Measurements from ENCODE around the gene RELN. TPM values are rescaled to one million over a fixed set of nuclear protein-coding genes. Genes with fewer than 3 reads are reported as not detected.

RELN gene
- total RNA-seq, 1 experiment from 2014 or later, result 0.10 TPM

GRCh38 chr7:104023100-104023499, 33.6 kb upstream of the RELN start:
- ChIA-PET CTCF (no interaction called here), POLR2A (interaction anchor here (0.7 kb wide), 1 partner anchor 227 kb away, joined by 3 read pairs; no protein-coding TSS in a partner anchor)
- H3K4me1 ChIP-seq (ENCODE audit: control insufficient read depth, insufficient read depth, low read length), result no peaks in the 10 kb centered on the region
- intact Hi-C loops (cut with micrococcal nuclease; ENCODE audit: unreplicated experiment), result no loop called here
- no peaks in the 10 kb centered on the region for H3K36me3 ChIP-seq (ENCODE audit: control insufficient read depth, insufficient read depth, low read length)
- DNase-seq (ENCODE audit: low read depth, low spot score) (no peak), ATAC-seq (no peak)
- no peak overlapping the region for H3K4me3 ChIP-seq (ENCODE audit: low read depth in 2 of 2, low read length in 2 of 2)
- in situ Hi-C loops (cut with HindIII; ENCODE audit: low pct_unique_long_range_greater_than_20kb, low sequenced_read_pairs), result no loop called here
- no TSS peak for BruUV-seq (replicated peaks)
- no peaks in the 10 kb centered on the region for H3K27me3 ChIP-seq (ENCODE audit: control insufficient read depth, insufficient read depth, low read length)
- no peak overlapping the region for H3K27ac ChIP-seq (ENCODE audit: low read length)
- H3K9me3 ChIP-seq (ENCODE audit: control insufficient read depth, insufficient read depth, low read depth, low read length), result no peaks in the 10 kb centered on the region
- TF ChIP-seq TCF7L2 (IDR thresholded peaks at IDR 0.05; ENCODE audit: low read depth, low read length), result no peak
- TF ChIP-seq POLR2AphosphoS5 (IDR thresholded peaks at IDR 0.05; ENCODE audit: low read depth, low read length), result no peak
- TF ChIP-seq CTCF (IDR thresholded peaks at IDR 0.05), result no peak

GRCh38 chr7:104018425-104018824, 29.0 kb upstream of the RELN start:
- CTCF ChIA-PET, result no interaction called here
- intact Hi-C loops (cut with micrococcal nuclease; ENCODE audit: unreplicated experiment) (no loop called here), in situ Hi-C loops (cut with HindIII; ENCODE audit: low pct_unique_long_range_greater_than_20kb, low sequenced_read_pairs) (no loop called here)
- no TSS peak for BruUV-seq (replicated peaks)
- no peak for TF ChIP-seq TCF7L2 (IDR thresholded peaks at IDR 0.05; ENCODE audit: low read depth, low read length)
- TF ChIP-seq, protein P1, sequence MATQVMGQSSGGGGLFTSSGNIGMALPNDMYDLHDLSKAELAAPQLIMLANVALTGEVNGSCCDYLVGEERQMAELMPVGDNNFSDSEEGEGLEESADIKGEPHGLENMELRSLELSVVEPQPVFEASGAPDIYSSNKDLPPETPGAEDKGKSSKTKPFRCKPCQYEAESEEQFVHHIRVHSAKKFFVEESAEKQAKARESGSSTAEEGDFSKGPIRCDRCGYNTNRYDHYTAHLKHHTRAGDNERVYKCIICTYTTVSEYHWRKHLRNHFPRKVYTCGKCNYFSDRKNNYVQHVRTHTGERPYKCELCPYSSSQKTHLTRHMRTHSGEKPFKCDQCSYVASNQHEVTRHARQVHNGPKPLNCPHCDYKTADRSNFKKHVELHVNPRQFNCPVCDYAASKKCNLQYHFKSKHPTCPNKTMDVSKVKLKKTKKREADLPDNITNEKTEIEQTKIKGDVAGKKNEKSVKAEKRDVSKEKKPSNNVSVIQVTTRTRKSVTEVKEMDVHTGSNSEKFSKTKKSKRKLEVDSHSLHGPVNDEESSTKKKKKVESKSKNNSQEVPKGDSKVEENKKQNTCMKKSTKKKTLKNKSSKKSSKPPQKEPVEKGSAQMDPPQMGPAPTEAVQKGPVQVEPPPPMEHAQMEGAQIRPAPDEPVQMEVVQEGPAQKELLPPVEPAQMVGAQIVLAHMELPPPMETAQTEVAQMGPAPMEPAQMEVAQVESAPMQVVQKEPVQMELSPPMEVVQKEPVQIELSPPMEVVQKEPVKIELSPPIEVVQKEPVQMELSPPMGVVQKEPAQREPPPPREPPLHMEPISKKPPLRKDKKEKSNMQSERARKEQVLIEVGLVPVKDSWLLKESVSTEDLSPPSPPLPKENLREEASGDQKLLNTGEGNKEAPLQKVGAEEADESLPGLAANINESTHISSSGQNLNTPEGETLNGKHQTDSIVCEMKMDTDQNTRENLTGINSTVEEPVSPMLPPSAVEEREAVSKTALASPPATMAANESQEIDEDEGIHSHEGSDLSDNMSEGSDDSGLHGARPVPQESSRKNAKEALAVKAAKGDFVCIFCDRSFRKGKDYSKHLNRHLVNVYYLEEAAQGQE (IDR thresholded peaks at IDR 0.05; ENCODE audit: insufficient read depth in 1 of 2, low read depth in 2 of 2, low read length in 1 of 2), result no peak
- TF ChIP-seq CTCF (IDR thresholded peaks at IDR 0.05), result no peak
- TF ChIP-seq SIN3A (IDR thresholded peaks at IDR 0.05; ENCODE audit: borderline replicate concordance, insufficient read depth, low read depth, low read length), result no peak
- TF ChIP-seq POLR2AphosphoS5 (IDR thresholded peaks at IDR 0.05; ENCODE audit: low read depth, low read length), result no peak
- POLR2A ChIA-PET, result no interaction called here
- no peaks in the 10 kb centered on the region for H3K27me3 ChIP-seq (ENCODE audit: control insufficient read depth, insufficient read depth, low read length)
- no peaks in the 10 kb centered on the region for H3K4me1 ChIP-seq (ENCODE audit: control insufficient read depth, insufficient read depth, low read length)
- H3K4me3 ChIP-seq (ENCODE audit: low read depth in 2 of 2, low read length in 2 of 2), result no peak overlapping the region
- H3K36me3 ChIP-seq (ENCODE audit: control insufficient read depth, insufficient read depth, low read length), result no peaks in the 10 kb centered on the region
- H3K27ac ChIP-seq (ENCODE audit: low read length), result no peak overlapping the region
- DNase-seq (ENCODE audit: low read depth, low spot score), result no peak
- ATAC-seq, result no peak
- no peaks in the 10 kb centered on the region for H3K9me3 ChIP-seq (ENCODE audit: control insufficient read depth, insufficient read depth, low read depth, low read length)

Measured in Panc1 (cell line).